Measurements from ENCODE around the gene NXPE3. TPM values are rescaled to one million over a fixed set of nuclear protein-coding genes. Genes with fewer than 3 reads are reported as not detected.

Gene NXPE3
- total and polyA plus RNA-seq, 10 of the 15 experiments (the other 5 are each of a cell fraction or from before 2014, with no cell fraction given) = 2.0 to 8.7 (median 5.2) TPM

GRCh38 chr3:101758224-101758623 lies 20.8 kb upstream of the NXPE3 start (continued):
- TF ChIP-seq, protein P1, sequence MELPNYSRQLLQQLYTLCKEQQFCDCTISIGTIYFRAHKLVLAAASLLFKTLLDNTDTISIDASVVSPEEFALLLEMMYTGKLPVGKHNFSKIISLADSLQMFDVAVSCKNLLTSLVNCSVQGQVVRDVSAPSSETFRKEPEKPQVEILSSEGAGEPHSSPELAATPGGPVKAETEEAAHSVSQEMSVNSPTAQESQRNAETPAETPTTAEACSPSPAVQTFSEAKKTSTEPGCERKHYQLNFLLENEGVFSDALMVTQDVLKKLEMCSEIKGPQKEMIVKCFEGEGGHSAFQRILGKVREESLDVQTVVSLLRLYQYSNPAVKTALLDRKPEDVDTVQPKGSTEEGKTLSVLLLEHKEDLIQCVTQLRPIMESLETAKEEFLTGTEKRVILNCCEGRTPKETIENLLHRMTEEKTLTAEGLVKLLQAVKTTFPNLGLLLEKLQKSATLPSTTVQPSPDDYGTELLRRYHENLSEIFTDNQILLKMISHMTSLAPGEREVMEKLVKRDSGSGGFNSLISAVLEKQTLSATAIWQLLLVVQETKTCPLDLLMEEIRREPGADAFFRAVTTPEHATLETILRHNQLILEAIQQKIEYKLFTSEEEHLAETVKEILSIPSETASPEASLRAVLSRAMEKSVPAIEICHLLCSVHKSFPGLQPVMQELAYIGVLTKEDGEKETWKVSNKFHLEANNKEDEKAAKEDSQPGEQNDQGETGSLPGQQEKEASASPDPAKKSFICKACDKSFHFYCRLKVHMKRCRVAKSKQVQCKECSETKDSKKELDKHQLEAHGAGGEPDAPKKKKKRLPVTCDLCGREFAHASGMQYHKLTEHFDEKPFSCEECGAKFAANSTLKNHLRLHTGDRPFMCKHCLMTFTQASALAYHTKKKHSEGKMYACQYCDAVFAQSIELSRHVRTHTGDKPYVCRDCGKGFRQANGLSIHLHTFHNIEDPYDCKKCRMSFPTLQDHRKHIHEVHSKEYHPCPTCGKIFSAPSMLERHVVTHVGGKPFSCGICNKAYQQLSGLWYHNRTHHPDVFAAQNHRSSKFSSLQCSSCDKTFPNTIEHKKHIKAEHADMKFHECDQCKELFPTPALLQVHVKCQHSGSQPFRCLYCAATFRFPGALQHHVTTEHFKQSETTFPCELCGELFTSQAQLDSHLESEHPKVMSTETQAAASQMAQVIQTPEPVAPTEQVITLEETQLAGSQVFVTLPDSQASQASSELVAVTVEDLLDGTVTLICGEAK (IDR thresholded peaks at IDR 0.05; ENCODE audit: borderline replicate concordance) = no peak
- no peak for TF ChIP-seq IKZF2 (IDR thresholded peaks at IDR 0.05)
- TF ChIP-seq RFX5 (IDR thresholded peaks at IDR 0.05; ENCODE audit: low read depth, low read length) = no peak
- no peak for TF ChIP-seq NR2F1 (conservative IDR thresholded peaks at IDR 0.05)
- TF ChIP-seq YBX1 (IDR thresholded peaks at IDR 0.05) = no peak
- no peak for TF ChIP-seq LARP7 (IDR thresholded peaks at IDR 0.05)

DNA sequence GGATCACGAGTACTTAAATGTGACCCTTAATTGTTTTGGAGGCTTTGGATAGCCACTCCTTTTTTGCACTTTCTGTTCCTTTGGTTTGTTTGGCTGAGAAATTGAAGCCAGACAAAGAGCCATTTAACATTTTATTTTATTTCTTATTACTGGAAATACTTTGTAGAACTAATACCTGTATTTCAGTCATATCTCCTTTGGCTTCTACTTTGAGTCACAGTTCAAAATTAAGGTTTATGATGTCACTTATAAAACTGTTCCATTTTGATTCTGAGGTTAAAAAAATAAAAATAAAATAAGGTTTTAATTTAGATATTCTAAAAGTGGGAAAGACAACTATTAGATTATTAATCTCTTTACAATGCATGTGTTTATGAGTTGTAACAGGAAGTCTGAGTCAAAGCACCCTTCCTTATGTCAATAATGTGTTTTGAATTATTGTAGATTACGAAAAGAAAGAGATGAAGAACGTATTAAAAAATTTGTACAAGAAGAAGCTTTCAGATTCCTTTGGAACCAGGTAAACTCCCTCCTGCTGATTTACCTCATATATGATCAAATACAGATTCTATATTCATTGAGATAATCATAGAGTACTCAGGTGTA lies 16.9 kb upstream of the NXPE3 start:
- FAIRE-seq (no peak), ATAC-seq (no peak), DNase-seq (ENCODE audit: low read depth, low spot score) (no peak)
- H3K4me1 ChIP-seq (ENCODE audit: control insufficient read depth, insufficient read depth, low read length) = no peaks in the 10 kb centered on the region
- H3K36me3 ChIP-seq (ENCODE audit: control insufficient read depth in 2 of 2, insufficient read depth in 2 of 2, low read length in 1 of 2) = peaks cover 5 to 23% of the 10 kb centered on the region in 2 experiments
- ChIA-PET POLR2A (no interaction called here), SMC1A (ENCODE audit: uncharacterized antibody, unreplicated experiment) (interaction anchor here (1.2 kb wide), 1 partner anchor 40 kb away, joined by 3 read pairs; no protein-coding TSS in a partner anchor), CTCF (interaction anchor here (0.5 kb wide), 1 partner anchor 18 kb away, joined by 3 read pairs; no protein-coding TSS in a partner anchor), RAD21 (ENCODE audit: unreplicated experiment) (no interaction called here)
- H3K9me3 ChIP-seq (replicated peaks; ENCODE audit: control insufficient read depth, insufficient read depth, low read length) = no peaks in the 10 kb centered on the region
- no peak overlapping the region for H3K27ac ChIP-seq (ENCODE audit: control insufficient read depth, insufficient read depth)
- no peak overlapping the region for H3K4me3 ChIP-seq
- in situ Hi-C loops (cut with MboI) (no loop called here), intact Hi-C loops (cut with micrococcal nuclease; ENCODE audit: unreplicated experiment) (no loop called here)
- no peaks in the 10 kb centered on the region for H3K27me3 ChIP-seq (replicated peaks in 1 of 2; ENCODE audit: control insufficient read depth in 2 of 2, insufficient read depth in 2 of 2, low read length in 1 of 2)
- 56% methylated on average over 3 of the region's 3 CpGs for WGBS (ENCODE audit: insufficient coverage, insufficient replicate concordance, low lambda C conversion rate, missing lambda C conversion rate)
- H4K20me1 ChIP-seq (ENCODE audit: control insufficient read depth, insufficient read depth) = no peaks in the 10 kb centered on the region
- no TSS peak for BruUV-seq (replicated peaks)
- H3K9ac ChIP-seq (ENCODE audit: control insufficient read depth, insufficient read depth, low read length) = no peak overlapping the region
- no peaks in the 10 kb centered on the region for H3K79me2 ChIP-seq (ENCODE audit: control insufficient read depth, insufficient read depth, low read length)
- H2AFZ ChIP-seq (ENCODE audit: control insufficient read depth, low read depth, low read length) = no peak overlapping the region
- no peak overlapping the region for H3K4me2 ChIP-seq (ENCODE audit: control insufficient read depth, insufficient read depth)
- no peak for TF ChIP-seq ELK1 (IDR thresholded peaks at IDR 0.05; ENCODE audit: low read depth, low read length)
- TF ChIP-seq CBX5 (IDR thresholded peaks at IDR 0.05; ENCODE audit: low read depth) = no peak
- TF ChIP-seq E2F4 (IDR thresholded peaks at IDR 0.05; ENCODE audit: low read depth, low read length) = no peak
- TF ChIP-seq BHLHE40 (IDR thresholded peaks at IDR 0.05; ENCODE audit: borderline replicate concordance in 1 of 2, low read depth in 2 of 2, low read length in 1 of 2) = no peak
- no peak for TF ChIP-seq RAD51 (IDR thresholded peaks at IDR 0.05)
- no peak for TF ChIP-seq MTA3 (IDR thresholded peaks at IDR 0.05; ENCODE audit: borderline replicate concordance, low read length)
- no peak for TF ChIP-seq SIN3A (IDR thresholded peaks at IDR 0.05; ENCODE audit: low read depth, low read length)
- TF ChIP-seq, protein P2, sequence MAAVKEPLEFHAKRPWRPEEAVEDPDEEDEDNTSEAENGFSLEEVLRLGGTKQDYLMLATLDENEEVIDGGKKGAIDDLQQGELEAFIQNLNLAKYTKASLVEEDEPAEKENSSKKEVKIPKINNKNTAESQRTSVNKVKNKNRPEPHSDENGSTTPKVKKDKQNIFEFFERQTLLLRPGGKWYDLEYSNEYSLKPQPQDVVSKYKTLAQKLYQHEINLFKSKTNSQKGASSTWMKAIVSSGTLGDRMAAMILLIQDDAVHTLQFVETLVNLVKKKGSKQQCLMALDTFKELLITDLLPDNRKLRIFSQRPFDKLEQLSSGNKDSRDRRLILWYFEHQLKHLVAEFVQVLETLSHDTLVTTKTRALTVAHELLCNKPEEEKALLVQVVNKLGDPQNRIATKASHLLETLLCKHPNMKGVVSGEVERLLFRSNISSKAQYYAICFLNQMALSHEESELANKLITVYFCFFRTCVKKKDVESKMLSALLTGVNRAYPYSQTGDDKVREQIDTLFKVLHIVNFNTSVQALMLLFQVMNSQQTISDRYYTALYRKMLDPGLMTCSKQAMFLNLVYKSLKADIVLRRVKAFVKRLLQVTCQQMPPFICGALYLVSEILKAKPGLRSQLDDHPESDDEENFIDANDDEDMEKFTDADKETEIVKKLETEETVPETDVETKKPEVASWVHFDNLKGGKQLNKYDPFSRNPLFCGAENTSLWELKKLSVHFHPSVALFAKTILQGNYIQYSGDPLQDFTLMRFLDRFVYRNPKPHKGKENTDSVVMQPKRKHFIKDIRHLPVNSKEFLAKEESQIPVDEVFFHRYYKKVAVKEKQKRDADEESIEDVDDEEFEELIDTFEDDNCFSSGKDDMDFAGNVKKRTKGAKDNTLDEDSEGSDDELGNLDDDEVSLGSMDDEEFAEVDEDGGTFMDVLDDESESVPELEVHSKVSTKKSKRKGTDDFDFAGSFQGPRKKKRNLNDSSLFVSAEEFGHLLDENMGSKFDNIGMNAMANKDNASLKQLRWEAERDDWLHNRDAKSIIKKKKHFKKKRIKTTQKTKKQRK (IDR thresholded peaks at IDR 0.05; ENCODE audit: low read depth, low read length) = no peak
